Measurements from ENCODE around the gene EDIL3.

- TF ChIP-seq CTCF (IDR thresholded peaks at IDR 0.05) (no peak), POLR2AphosphoS5 (IDR thresholded peaks at IDR 0.05; ENCODE audit: low read depth, low read length) (no peak), SIN3A (IDR thresholded peaks at IDR 0.05; ENCODE audit: borderline replicate concordance, insufficient read depth, low read depth, low read length) (no peak), TCF7L2 (IDR thresholded peaks at IDR 0.05; ENCODE audit: low read depth, low read length) (no peak)
Measured at GRCh38 chr5:84036842-84037241, 347.8 kb downstream of the EDIL3 start.
